Ovary (tissue), 3 donors: ENCODE results near the gene DGKG.

ENCODE experiments used
- EP300 ChIP-seq: sonication (generic); formaldehyde crosslinking; IDR thresholded peaks from one replicate; pipeline ENCODE4 v1.6.1; 2017; ENCODE audit warnings: antibody characterized with exemption
- POLR2A ChIP-seq: fragments of 450-650 bp; IDR thresholded peaks from one replicate; pipeline ENCODE4 v1.6.1; 2017; ENCODE audit warnings: antibody characterized with exemption, mild to moderate bottlenecking, moderate library complexity
- TF ChIP-seq, protein P1 (sequence below), 3 donors: fragments of 450-650 bp in 2 of 3; fragments of 200-600 bp in 1 of 3; IDR thresholded peaks; one replicate each; pipeline versions ENCODE4 v1.5.1 to v1.8.0; 2016 to 2022; ENCODE audit warnings: antibody characterized with exemption in 3 of 3, mild to moderate bottlenecking in 1 of 3
- donor health status: DM: no; HTN: no; CAD: no.

DNA sequence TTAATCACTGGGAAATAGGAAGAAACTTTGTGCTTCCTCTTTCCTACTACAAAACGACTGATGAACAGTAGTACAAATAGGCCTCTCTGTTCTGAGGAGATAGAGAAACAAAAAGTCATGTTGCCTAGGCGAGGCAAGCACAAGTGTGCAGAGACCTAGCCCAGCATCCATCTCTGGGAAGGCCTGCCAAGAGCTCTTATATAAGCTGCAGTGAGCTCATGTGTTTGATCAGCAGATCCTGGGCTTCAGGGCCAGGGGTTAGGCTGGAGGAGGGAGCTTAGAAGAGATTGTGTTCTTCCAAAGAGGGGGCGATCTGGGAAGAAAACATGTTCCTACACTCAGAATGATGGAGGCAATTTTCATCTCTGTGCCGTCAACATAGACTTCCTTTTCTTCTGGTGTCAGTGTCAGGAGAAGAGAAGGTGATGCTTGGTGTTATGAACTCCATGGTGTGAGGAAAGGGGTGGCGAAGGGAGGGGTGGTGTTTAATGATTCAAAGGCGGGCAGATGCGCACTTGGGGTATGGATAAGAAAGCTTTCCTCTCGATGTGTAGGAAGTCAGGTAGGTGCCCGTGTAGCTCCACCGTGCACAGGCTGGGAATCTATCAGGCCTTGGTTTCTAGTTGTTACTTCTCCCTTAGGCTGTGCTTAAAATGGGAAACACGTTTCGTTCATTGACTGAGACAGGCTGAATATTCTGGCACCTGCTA, 223.6 kb downstream of the DGKG start:
- TF ChIP-seq POLR2A: no peak
- TF ChIP-seq, protein P1, sequence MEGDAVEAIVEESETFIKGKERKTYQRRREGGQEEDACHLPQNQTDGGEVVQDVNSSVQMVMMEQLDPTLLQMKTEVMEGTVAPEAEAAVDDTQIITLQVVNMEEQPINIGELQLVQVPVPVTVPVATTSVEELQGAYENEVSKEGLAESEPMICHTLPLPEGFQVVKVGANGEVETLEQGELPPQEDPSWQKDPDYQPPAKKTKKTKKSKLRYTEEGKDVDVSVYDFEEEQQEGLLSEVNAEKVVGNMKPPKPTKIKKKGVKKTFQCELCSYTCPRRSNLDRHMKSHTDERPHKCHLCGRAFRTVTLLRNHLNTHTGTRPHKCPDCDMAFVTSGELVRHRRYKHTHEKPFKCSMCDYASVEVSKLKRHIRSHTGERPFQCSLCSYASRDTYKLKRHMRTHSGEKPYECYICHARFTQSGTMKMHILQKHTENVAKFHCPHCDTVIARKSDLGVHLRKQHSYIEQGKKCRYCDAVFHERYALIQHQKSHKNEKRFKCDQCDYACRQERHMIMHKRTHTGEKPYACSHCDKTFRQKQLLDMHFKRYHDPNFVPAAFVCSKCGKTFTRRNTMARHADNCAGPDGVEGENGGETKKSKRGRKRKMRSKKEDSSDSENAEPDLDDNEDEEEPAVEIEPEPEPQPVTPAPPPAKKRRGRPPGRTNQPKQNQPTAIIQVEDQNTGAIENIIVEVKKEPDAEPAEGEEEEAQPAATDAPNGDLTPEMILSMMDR (IDR thresholded peaks at IDR 0.05): no peak
- no peak for TF ChIP-seq EP300
